ENCODE results near the gene SNRPB. TPM values are rescaled to one million over a fixed set of nuclear protein-coding genes. Genes with fewer than 3 reads are reported as not detected.

SNRPB gene
- total and polyA plus RNA-seq, 2 donors (not counting 3 experiments of a cell fraction or from before 2014, with no cell fraction given), result 296 to 340 TPM

GRCh38 chr20:2462484-2462883, 8.1 kb downstream of the SNRPB start:
- H3K79me2 ChIP-seq (ENCODE audit: control insufficient read depth, insufficient read depth, low read length), result peaks cover 30% of the 10 kb centered on the region
- FAIRE-seq, result no peak
- peaks cover 4% of the 10 kb centered on the region for H4K20me1 ChIP-seq (replicated peaks; ENCODE audit: control insufficient read depth, extremely low read depth, insufficient read depth, low read length)

More at GRCh38 chr20:2462484-2462883, 8.1 kb downstream of the SNRPB start:
- CTCF ChIA-PET, result interaction anchor here (1.2 kb wide), 1 partner anchor 10 kb away, joined by 3 read pairs; no protein-coding TSS in a partner anchor
- Histone ChIP-seq H3K9me1 (replicated peaks; ENCODE audit: control insufficient read depth, extremely low read depth, insufficient read depth, low read length) (no peaks in the 10 kb centered on the region), H3K27ac (ENCODE audit: insufficient read depth, low read depth, low read length) (no peak overlapping the region), H3K4me2 (ENCODE audit: insufficient read depth, low read length) (no peak overlapping the region), H3K9me3 (replicated peaks; ENCODE audit: control insufficient read depth, insufficient read depth, low read length) (no peaks in the 10 kb centered on the region), H2AFZ (ENCODE audit: low read depth, low read length) (no peak overlapping the region), H3K4me1 (ENCODE audit: control insufficient read depth, extremely low read depth, insufficient read depth, low read length) (no peaks in the 10 kb centered on the region), H3K36me3 (ENCODE audit: control insufficient read depth in 2 of 2, extremely low read depth in 1 of 2, insufficient read depth in 2 of 2, low read length in 2 of 2) (peaks cover 44 to 73% of the 10 kb centered on the region in 2 experiments), H3K4me3 (replicated peaks in 1 of 3; ENCODE audit: insufficient read depth in 1 of 3, low read depth in 1 of 3, low read length in 3 of 3) (no peak overlapping the region), H3K9ac (replicated peaks; ENCODE audit: extremely low read depth, insufficient read depth, low read length) (no peak overlapping the region), H3K27me3 (ENCODE audit: control insufficient read depth in 2 of 2, insufficient read depth in 2 of 2, low read length in 2 of 2) (no peaks in the 10 kb centered on the region)
- dilution Hi-C loops (cut with MboI; ENCODE audit: extremely low pct_ligation_motif_present, low sequenced_read_pairs), result no loop called here
- intact Hi-C loops (cut with micrococcal nuclease), result no loop called here
- DNase-seq (ENCODE audit: low read depth, low spot score), result no peak
- no TSS peak for BruUV-seq (replicated peaks)
- TF ChIP-seq MYC (IDR thresholded peaks at IDR 0.05; ENCODE audit: low read depth, low read length), result no peak
- TF ChIP-seq GATA2 (IDR thresholded peaks at IDR 0.05; ENCODE audit: insufficient read depth, insufficient read length, low read depth, low read length), result no peak
- no peak for TF ChIP-seq CTCF (IDR thresholded peaks at IDR 0.05; ENCODE audit: extremely low read depth in 1 of 2, insufficient read depth in 1 of 2, low read depth in 1 of 2, low read length in 2 of 2)
- TF ChIP-seq POLR2A (IDR thresholded peaks at IDR 0.05; ENCODE audit: low read depth, low read length), result no peak
- no peak for TF ChIP-seq FOS (IDR thresholded peaks at IDR 0.05; ENCODE audit: borderline replicate concordance, insufficient read depth, low read length)
- TF ChIP-seq MAX (IDR thresholded peaks at IDR 0.05; ENCODE audit: insufficient read depth, insufficient read length), result no peak
- no peak for TF ChIP-seq EZH2 (IDR thresholded peaks at IDR 0.05; ENCODE audit: borderline replicate concordance, low read depth, low read length, severe bottlenecking)
- TF ChIP-seq POLR2AphosphoS5 (IDR thresholded peaks at IDR 0.05; ENCODE audit: insufficient read depth, low read depth, low read length), result no peak
- TF ChIP-seq JUN (IDR thresholded peaks at IDR 0.05; ENCODE audit: borderline replicate concordance, insufficient read depth, insufficient read length, low read depth), result no peak
- POLR2A ChIA-PET, result interaction anchor here (0.8 kb wide), 1 partner anchor 11 kb away, joined by 3 read pairs; no protein-coding TSS in a partner anchor

Measured in endothelial cell of umbilical vein (primary cell).